Keratinocyte (primary cell): Measurements from ENCODE around the gene CDR2L.
"Not testable (repeated sequence)": the region's sequence is repeated elsewhere in the genome, so short reads cannot be mapped to it uniquely, and the experiment has no call there.

Source experiments
- EZH2 ChIP-seq: IDR thresholded peaks from one replicate; pipeline ENCODE4 v1.6.1; 2012; ENCODE audit warnings: inconsistent platforms, mild to moderate bottlenecking, low read length, moderate library complexity
- TF ChIP-seq, protein P1 (sequence below), 3 experiments: IDR thresholded peaks in 1 of 3; conservative IDR thresholded peaks in 1 of 3; optimal IDR thresholded peaks in 1 of 3; 2 replicates in 2 of 3; 3 replicates in 1 of 3; pipeline versions ENCODE3 to v1.5.1; 2011; ENCODE audit warnings: low read length in 3 of 3, mild to moderate bottlenecking in 3 of 3, moderate library complexity in 2 of 3, control low read depth in 1 of 3, inconsistent platforms in 1 of 3; ENCODE audit not compliant: insufficient read depth in 2 of 3; ENCODE audit errors: extremely low read depth in 1 of 3

DNA sequence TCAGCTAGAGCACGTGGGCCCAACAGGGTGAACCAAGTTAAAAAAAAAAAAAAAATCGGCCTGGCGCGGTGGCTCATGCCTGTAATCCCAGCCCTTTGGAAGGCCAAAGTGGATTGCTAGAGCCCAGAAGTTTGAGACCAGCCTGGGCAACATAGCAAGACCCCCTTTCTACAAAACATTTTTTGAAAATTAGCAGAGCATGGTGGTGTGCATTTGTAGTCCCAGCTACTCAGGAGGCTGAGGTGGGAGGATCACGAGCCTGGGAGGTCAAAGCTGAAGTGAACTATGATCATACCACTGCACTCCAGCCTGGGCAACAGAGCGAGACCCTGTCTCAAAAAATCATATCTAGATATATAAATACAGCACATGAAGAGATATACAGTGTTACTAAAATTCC is 18.7 kb downstream of the CDR2L start:
- not testable (repeated sequence) for TF ChIP-seq EZH2
- TF ChIP-seq, protein P1, sequence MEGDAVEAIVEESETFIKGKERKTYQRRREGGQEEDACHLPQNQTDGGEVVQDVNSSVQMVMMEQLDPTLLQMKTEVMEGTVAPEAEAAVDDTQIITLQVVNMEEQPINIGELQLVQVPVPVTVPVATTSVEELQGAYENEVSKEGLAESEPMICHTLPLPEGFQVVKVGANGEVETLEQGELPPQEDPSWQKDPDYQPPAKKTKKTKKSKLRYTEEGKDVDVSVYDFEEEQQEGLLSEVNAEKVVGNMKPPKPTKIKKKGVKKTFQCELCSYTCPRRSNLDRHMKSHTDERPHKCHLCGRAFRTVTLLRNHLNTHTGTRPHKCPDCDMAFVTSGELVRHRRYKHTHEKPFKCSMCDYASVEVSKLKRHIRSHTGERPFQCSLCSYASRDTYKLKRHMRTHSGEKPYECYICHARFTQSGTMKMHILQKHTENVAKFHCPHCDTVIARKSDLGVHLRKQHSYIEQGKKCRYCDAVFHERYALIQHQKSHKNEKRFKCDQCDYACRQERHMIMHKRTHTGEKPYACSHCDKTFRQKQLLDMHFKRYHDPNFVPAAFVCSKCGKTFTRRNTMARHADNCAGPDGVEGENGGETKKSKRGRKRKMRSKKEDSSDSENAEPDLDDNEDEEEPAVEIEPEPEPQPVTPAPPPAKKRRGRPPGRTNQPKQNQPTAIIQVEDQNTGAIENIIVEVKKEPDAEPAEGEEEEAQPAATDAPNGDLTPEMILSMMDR (optimal IDR thresholded peaks at IDR 0.05 in 1 of 3, IDR thresholded peaks at IDR 0.05 in 1 of 3, conservative IDR thresholded peaks at IDR 0.05 in 1 of 3; ENCODE audit: extremely low read depth in 1 of 3, insufficient read depth in 2 of 3, low read length in 3 of 3) = not testable (repeated sequence)
